Neural progenitor cell (in vitro differentiated cells): ENCODE data around the gene C22orf23. TPM values are rescaled to one million over a fixed set of nuclear protein-coding genes. Genes with fewer than 3 reads are reported as not detected.
A peak's percentile ranks its signal among the peaks of the same experiment; 100 is the strongest.

Source experiments
- DNase-seq: peaks from one replicate; pipeline ENCODE4 v3.0.0-alpha.2; 2016; ENCODE audit warnings: low spot score
- H2AFZ ChIP-seq: fragments of 200-600 bp; sonication (generic); replicated peaks from 2 replicates; pipeline ENCODE4 v1.6.1; 2016; ENCODE audit warnings: antibody characterized with exemption
- H3F3A ChIP-seq: fragments of 200-600 bp; sonication (generic); 2 replicates; pipeline ENCODE4 v1.6.1; 2016; ENCODE audit warnings: antibody characterized with exemption, low read depth
- H3K27ac ChIP-seq: fragments of 200-600 bp; sonication (generic); 2 replicates; pipeline ENCODE4 v1.5.1; 2016; ENCODE audit warnings: mild to moderate bottlenecking
- H3K27me3 ChIP-seq: fragments of 200-600 bp; sonication (generic); 2 replicates; pipeline ENCODE4 v1.6.1; 2016; ENCODE audit warnings: mild to moderate bottlenecking, moderate library complexity
- H3K36me3 ChIP-seq: fragments of 200-600 bp; sonication (generic); 2 replicates; pipeline ENCODE4 v1.5.1; 2016
- H3K4me1 ChIP-seq: fragments of 200-600 bp; sonication (generic); 2 replicates; pipeline ENCODE4 v1.6.1; 2016; ENCODE audit warnings: mixed run types
- H3K4me2 ChIP-seq: fragments of 200-600 bp; sonication (generic); 2 replicates; pipeline ENCODE4 v1.6.1; 2016
- H3K4me3 ChIP-seq: fragments of 200-600 bp; sonication (generic); 2 replicates; pipeline ENCODE4 v1.5.1; 2016
- H3K79me2 ChIP-seq: fragments of 200-600 bp; sonication (generic); 2 replicates; pipeline ENCODE4 v1.6.1; 2016; ENCODE audit warnings: low read depth
- H3K9ac ChIP-seq: fragments of 200-600 bp; sonication (generic); 2 replicates; pipeline ENCODE4 v1.6.1; 2016
- H3K9me3 ChIP-seq: fragments of 200-600 bp; sonication (generic); 2 replicates; pipeline ENCODE4 v1.5.1; 2016; ENCODE audit warnings: low read depth
- H4K20me1 ChIP-seq: fragments of 200-600 bp; sonication (generic); 2 replicates; pipeline ENCODE4 v1.6.1; 2016; ENCODE audit warnings: low read depth
- H3K27ac Mint-ChIP-seq: 3 replicates; pipeline ENCODE4 v1.8.0; 2021; ENCODE audit warnings: mixed read lengths
- H3K27me3 Mint-ChIP-seq: 2 replicates; pipeline ENCODE4 v1.8.0; 2022; ENCODE audit warnings: low read depth, mild to moderate bottlenecking, inconsistent platforms, moderate library complexity, mixed read lengths; ENCODE audit not compliant: insufficient read depth
- H3K36me3 Mint-ChIP-seq: 3 replicates; pipeline ENCODE4 v1.8.0; 2021; ENCODE audit warnings: mixed read lengths
- H3K4me1 Mint-ChIP-seq: 3 replicates; pipeline ENCODE4 v1.8.0; 2021; ENCODE audit warnings: mixed read lengths
- H3K4me3 Mint-ChIP-seq: 3 replicates; pipeline ENCODE4 v1.8.0; 2021; ENCODE audit warnings: mild to moderate bottlenecking, moderate library complexity, mixed read lengths
- H3K9me3 Mint-ChIP-seq: 3 replicates; pipeline ENCODE4 v1.8.0; 2020; ENCODE audit warnings: mixed read lengths
- CTCF ChIP-seq: fragments of 200-600 bp; sonication (generic); IDR thresholded peaks from 2 replicates; pipeline ENCODE4 v1.5.1; 2017; ENCODE audit warnings: antibody characterized with exemption, mild to moderate bottlenecking
- EZH2 ChIP-seq: fragments of 200-600 bp; sonication (generic); IDR thresholded peaks from 2 replicates; pipeline ENCODE4 v1.6.1; 2017; ENCODE audit warnings: antibody characterized with exemption, mild to moderate bottlenecking, moderate library complexity
- EZH2phosphoT487 ChIP-seq: fragments of 200-600 bp; sonication (generic); IDR thresholded peaks from 2 replicates; pipeline ENCODE4 v1.6.1; 2017; ENCODE audit warnings: antibody characterized with exemption
- total RNA-seq: library from RNA; depleted of rRNA; stranded (reverse); fragments of >200 nt; gene quantifications from 2 replicates; pipeline ENCODE4 v1.2.3, GENCODE V29; 2015; ENCODE audit warnings: low replicate concordance

The C22orf23 gene
- total RNA-seq, 1 donor from 2014 or later: 0.26 TPM

DNA sequence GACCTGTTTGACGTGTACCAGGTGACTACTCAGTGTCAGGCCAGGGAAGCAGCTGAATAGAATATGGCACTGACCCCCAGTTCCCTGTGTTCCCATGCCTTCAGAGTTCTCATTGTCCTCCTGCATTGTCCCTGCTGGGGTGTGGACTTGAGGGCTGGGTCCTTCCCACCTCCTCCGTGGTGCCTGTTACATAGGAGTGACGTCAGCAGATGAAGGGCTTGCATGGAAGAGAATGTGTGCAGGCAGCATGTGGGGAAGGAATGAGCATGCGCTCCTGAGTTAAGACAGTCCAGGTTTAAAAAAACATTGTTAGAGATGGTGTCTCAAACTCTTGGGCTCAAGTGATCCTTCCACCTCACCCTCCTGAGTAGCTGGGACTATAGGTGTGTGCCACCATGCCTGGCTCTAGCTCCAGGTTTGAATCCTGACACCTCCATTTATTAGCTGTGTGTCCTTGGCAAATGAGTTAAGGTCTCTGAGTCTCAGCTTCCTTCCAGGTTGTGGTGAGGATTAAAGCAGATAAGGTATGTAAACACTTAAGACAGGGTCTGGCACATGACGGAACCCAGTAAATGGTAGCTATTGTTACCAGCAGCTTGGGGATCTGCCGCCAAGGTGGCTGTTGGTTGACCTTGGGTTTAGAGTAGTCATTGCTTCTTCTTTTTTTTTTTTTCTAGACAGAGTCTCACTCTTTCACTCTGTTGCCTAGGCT is 38.5 kb upstream of the C22orf23 start:
- Mint-ChIP-seq H3K4me3 (peak overlapping the region; percentile 27), H3K4me1 (no peaks in the 10 kb centered on the region), H3K36me3 (no peaks in the 10 kb centered on the region), H3K27me3 (peaks cover 6% of the 10 kb centered on the region), H3K9me3 (no peaks in the 10 kb centered on the region), H3K27ac (no peak overlapping the region)
- H3F3A ChIP-seq: no peaks in the 10 kb centered on the region
- no peaks in the 10 kb centered on the region for H3K9me3 ChIP-seq
- no peaks in the 10 kb centered on the region for H3K27me3 ChIP-seq
- no peaks in the 10 kb centered on the region for H3K36me3 ChIP-seq
- H3K4me2 ChIP-seq: no peak overlapping the region
- no peak overlapping the region for H2AFZ ChIP-seq
- no peaks in the 10 kb centered on the region for H3K79me2 ChIP-seq
- no peak for DNase-seq
- H4K20me1 ChIP-seq: no peaks in the 10 kb centered on the region
- H3K4me1 ChIP-seq: no peaks in the 10 kb centered on the region
- H3K27ac ChIP-seq: no peak overlapping the region
- no peak overlapping the region for H3K4me3 ChIP-seq
- H3K9ac ChIP-seq: no peak overlapping the region
- TF ChIP-seq EZH2 (no peak), CTCF (no peak), EZH2phosphoT487 (no peak)

- peaks cover 6% of the 10 kb centered on the region for H3K27me3 Mint-ChIP-seq
- H3K36me3 Mint-ChIP-seq: no peaks in the 10 kb centered on the region
- Histone ChIP-seq H3K36me3 (no peaks in the 10 kb centered on the region), H2AFZ (no peak overlapping the region), H3K4me3 (no peak overlapping the region), H3K4me1 (no peaks in the 10 kb centered on the region), H3K4me2 (no peak overlapping the region), H4K20me1 (no peaks in the 10 kb centered on the region), H3K79me2 (no peaks in the 10 kb centered on the region), H3K27me3 (no peaks in the 10 kb centered on the region), H3K27ac (no peak overlapping the region), H3K9ac (no peak overlapping the region), H3K9me3 (no peaks in the 10 kb centered on the region), H3F3A (no peaks in the 10 kb centered on the region)
- no peak overlapping the region for H3K4me3 Mint-ChIP-seq
- H3K4me1 Mint-ChIP-seq: no peaks in the 10 kb centered on the region
- H3K27ac Mint-ChIP-seq: no peak overlapping the region
- DNase-seq: no peak
- H3K9me3 Mint-ChIP-seq: no peaks in the 10 kb centered on the region
- TF ChIP-seq CTCF (no peak), EZH2phosphoT487 (no peak)
Measured at GRCh38 chr22:37990862-37991261, 37.5 kb upstream of the C22orf23 start.

- H3K9ac ChIP-seq: no peak overlapping the region
- no peak overlapping the region for H3K4me3 Mint-ChIP-seq
- H3K36me3 Mint-ChIP-seq: no peaks in the 10 kb centered on the region
Measured at GRCh38 chr22:37990301-37990700, 36.9 kb upstream of the C22orf23 start.

More at GRCh38 chr22:37990301-37990700, 36.9 kb upstream of the C22orf23 start:
- no peaks in the 10 kb centered on the region for H3K79me2 ChIP-seq
- H3K4me1 ChIP-seq: peaks cover 2% of the 10 kb centered on the region
- H3K9me3 Mint-ChIP-seq: no peaks in the 10 kb centered on the region
- H3K27ac ChIP-seq: no peak overlapping the region
- peaks cover 6% of the 10 kb centered on the region for H3K27me3 Mint-ChIP-seq
- no peaks in the 10 kb centered on the region for H3K27me3 ChIP-seq
- DNase-seq: no peak
- no peaks in the 10 kb centered on the region for H4K20me1 ChIP-seq
- no peak overlapping the region for H3K4me2 ChIP-seq
- H3K4me1 Mint-ChIP-seq: peaks cover 2% of the 10 kb centered on the region
- H2AFZ ChIP-seq: no peak overlapping the region
- H3K9me3 ChIP-seq: no peaks in the 10 kb centered on the region
- H3K4me3 ChIP-seq: no peak overlapping the region
- H3K36me3 ChIP-seq: no peaks in the 10 kb centered on the region
- no peak for TF ChIP-seq CTCF
- TF ChIP-seq EZH2phosphoT487: no peak
- no peak for TF ChIP-seq EZH2
- no peaks in the 10 kb centered on the region for H3F3A ChIP-seq
- no peak overlapping the region for H3K27ac Mint-ChIP-seq
